HCT116 (cell line): ENCODE results near the gene UBA52. TPM values are rescaled to one million over a fixed set of nuclear protein-coding genes. Genes with fewer than 3 reads are reported as not detected.

Experiments used
- ATAC-seq: fragments of 200-7000 bp; cut with Tn5 transposase; 2 replicates; pipeline ENCODE4 v1.9.1; 2020; ENCODE audit warnings: mild to moderate bottlenecking, moderate library complexity
- BruUV-seq: library from RNA; stranded (reverse); fragments of 400-500 nt; replicated peaks from 2 replicates; lab custom pipeline; 2021; lab: Mats Ljungman, UMichigan
- CTCF ChIA-PET: fragments of 300-600 bp; sonication (Branson Sonifier 250); formaldehyde crosslinking; loops from one replicate; lab custom pipeline; 2021; ENCODE audit warnings: antibody characterized with exemption; lab: Charles Lee
- POLR2A ChIA-PET: fragments of 300-600, 350-600 bp; sonication (Branson Sonifier 250); formaldehyde crosslinking; loops from one replicate; lab custom pipeline; 2021; ENCODE audit warnings: antibody characterized with exemption; lab: Charles Lee
- RAD21 ChIA-PET, 2 experiments: fragments of 300-600 bp; sonication (Branson Sonifier 250); formaldehyde crosslinking; loops; one replicate each; lab custom pipeline; 2023; ENCODE audit warnings: low total read pairs in 2 of 2; ENCODE audit not compliant: uncharacterized antibody in 2 of 2, unreplicated experiment in 2 of 2, low non-redundant PET in 1 of 2; lab: Charles Lee
- DNase-seq: peaks from one replicate; pipeline ENCODE4 v3.0.0-alpha.2; 2010; ENCODE audit warnings: low read depth, low spot score
- H2AFZ ChIP-seq: fragments of 200-600 bp; shearing (Covaris generic), sonication (generic); 2 replicates; pipeline ENCODE4 v1.6.1; 2017; ENCODE audit warnings: low read depth, mixed run types, mixed read lengths, antibody characterized with exemption, low read length; ENCODE audit not compliant: poor library complexity, severe bottlenecking
- H3K27ac ChIP-seq: 2 replicates; pipeline ENCODE4 v1.5.1; 2012; ENCODE audit warnings: low read depth, low read length
- H3K27me3 ChIP-seq: fragments of 200-600 bp; sonication (generic); 2 replicates; pipeline ENCODE4 v1.6.1; 2016; ENCODE audit warnings: mixed run types, low read length, mixed read lengths; ENCODE audit not compliant: insufficient read depth
- H3K36me3 ChIP-seq, 2 experiments: fragments of 200-500 bp in 1 of 2; fragments of 200-600 bp in 1 of 2; sonication (Bioruptor generic) in 1 of 2; sonication (generic) in 1 of 2; 2 replicates each; pipeline versions ENCODE4 v1.5.1 to v1.6.1; 2014 to 2016; ENCODE audit warnings: low read length in 2 of 2, inconsistent platforms in 1 of 2, mixed read lengths in 1 of 2, mixed run types in 1 of 2; ENCODE audit not compliant: insufficient read depth in 2 of 2, control insufficient read depth in 1 of 2
- H3K4me1 ChIP-seq, 2 experiments: fragments of 200-600 bp in 1 of 2; sonication (generic) in 1 of 2; 2 replicates each; pipeline versions ENCODE4 v1.5.1 to v1.6.1; 2012 to 2017; ENCODE audit warnings: low read length in 2 of 2, inconsistent platforms in 1 of 2, mild to moderate bottlenecking in 1 of 2, mixed read lengths in 1 of 2, mixed run types in 1 of 2, moderate library complexity in 1 of 2; ENCODE audit not compliant: insufficient read depth in 2 of 2, control insufficient read depth in 1 of 2
- H3K4me2 ChIP-seq: fragments of 200-600 bp; sonication (generic); 2 replicates; pipeline ENCODE4 v1.6.1; 2017; ENCODE audit warnings: mixed run types, low read length, mixed read lengths
- H3K4me3 ChIP-seq, 2 experiments: fragments of 200-600 bp in 1 of 2; sonication (generic) in 1 of 2; replicated peaks in 1 of 2; 2 replicates each; pipeline ENCODE4 v1.5.1; 2011 to 2016; ENCODE audit warnings: low read length in 2 of 2, control low read depth in 1 of 2, low read depth in 1 of 2, mild to moderate bottlenecking in 1 of 2, mixed read lengths in 1 of 2, mixed run types in 1 of 2
- H3K79me2 ChIP-seq: fragments of 200-600 bp; sonication (generic); 2 replicates; pipeline ENCODE4 v1.6.1; 2017; ENCODE audit warnings: mild to moderate bottlenecking, mixed run types, low read length, moderate library complexity, mixed read lengths; ENCODE audit not compliant: insufficient read depth
- H3K9ac ChIP-seq: fragments of 200-600 bp; sonication (generic); 2 replicates; pipeline ENCODE4 v1.6.1; 2016; ENCODE audit warnings: low read length, mixed read lengths
- H3K9me2 ChIP-seq: fragments of 200-600 bp; sonication (generic), shearing (Covaris generic); 2 replicates; pipeline ENCODE4 v1.6.1; 2017; ENCODE audit warnings: mixed run types, mild to moderate bottlenecking, moderate library complexity; ENCODE audit not compliant: insufficient read depth
- H3K9me3 ChIP-seq, 2 experiments: fragments of 200-500 bp in 1 of 2; fragments of 200-600 bp in 1 of 2; sonication (Bioruptor generic) in 1 of 2; sonication (generic) in 1 of 2; 2 replicates each; pipeline ENCODE4 v1.6.1; 2014 to 2017; ENCODE audit warnings: low read length in 2 of 2, mixed read lengths in 2 of 2, inconsistent platforms in 1 of 2, low read depth in 1 of 2, mild to moderate bottlenecking in 1 of 2, mixed run types in 1 of 2, moderate library complexity in 1 of 2; ENCODE audit not compliant: control insufficient read depth in 1 of 2, insufficient read depth in 1 of 2
- H4K20me1 ChIP-seq: fragments of 200-600 bp; sonication (generic), shearing (Covaris generic); 2 replicates; pipeline ENCODE4 v1.6.1; 2017; ENCODE audit warnings: mixed run types, mild to moderate bottlenecking, moderate library complexity; ENCODE audit not compliant: insufficient read depth
- ATF3 ChIP-seq: IDR thresholded peaks from 2 replicates; pipeline ENCODE4 v1.6.1; 2012
- CBX3 ChIP-seq: IDR thresholded peaks from 2 replicates; pipeline ENCODE4 v1.6.1; 2012; ENCODE audit warnings: low read depth
- CTCF ChIP-seq, 3 experiments: fragments of 200-600 bp in 1 of 3; sonication (generic) in 1 of 3; IDR thresholded peaks in 2 of 3; conservative IDR thresholded peaks in 1 of 3; 2 replicates each; pipeline ENCODE4 v1.5.1; 2012 to 2017; ENCODE audit warnings: low read depth in 2 of 3, low read length in 2 of 3, antibody characterized with exemption in 1 of 3, borderline replicate concordance in 1 of 3, control low read depth in 1 of 3, mild to moderate bottlenecking in 1 of 3, mixed read lengths in 1 of 3, mixed run types in 1 of 3, moderate library complexity in 1 of 3; ENCODE audit not compliant: insufficient read depth in 1 of 3
- EGR1 ChIP-seq: IDR thresholded peaks from 2 replicates; pipeline ENCODE4 v1.6.1; 2012; ENCODE audit warnings: low read depth
- ELF1 ChIP-seq: IDR thresholded peaks from 2 replicates; pipeline ENCODE4 v1.6.1; 2012; ENCODE audit warnings: low read depth, borderline replicate concordance
- EZH2phosphoT487 ChIP-seq: fragments of 200-600 bp; IDR thresholded peaks from 2 replicates; pipeline ENCODE4 v1.6.1; 2018; ENCODE audit warnings: antibody characterized with exemption, borderline replicate concordance
- JUND ChIP-seq: IDR thresholded peaks from 2 replicates; pipeline ENCODE4 v1.6.1; 2012
- MAX ChIP-seq: IDR thresholded peaks from 2 replicates; pipeline ENCODE4 v1.6.1; 2012
- POLR2A ChIP-seq: IDR thresholded peaks from 2 replicates; pipeline ENCODE4 v1.7.0; 2011; ENCODE audit warnings: borderline replicate concordance; ENCODE audit not compliant: insufficient read depth, insufficient read length; ENCODE audit errors: extremely low read depth
- REST ChIP-seq: IDR thresholded peaks from 2 replicates; pipeline ENCODE4 v1.6.1; 2012; ENCODE audit warnings: low read depth
- SIN3A ChIP-seq: IDR thresholded peaks from 2 replicates; pipeline ENCODE4 v1.6.1; 2012; ENCODE audit warnings: low read depth
- SP1 ChIP-seq: IDR thresholded peaks from 2 replicates; pipeline ENCODE4 v1.6.1; 2012; ENCODE audit warnings: low read depth
- TCF7L2 ChIP-seq: IDR thresholded peaks from 2 replicates; pipeline ENCODE4 v1.7.0; 2011; ENCODE audit warnings: borderline replicate concordance, inconsistent platforms; ENCODE audit not compliant: insufficient read depth, insufficient read length; ENCODE audit errors: extremely low read depth
- ZBTB33 ChIP-seq: IDR thresholded peaks from 2 replicates; pipeline ENCODE4 v1.6.1; 2011; ENCODE audit warnings: mild to moderate bottlenecking, low read length, moderate library complexity; ENCODE audit not compliant: insufficient replicate concordance; ENCODE audit errors: extremely low read depth
- intact Hi-C: fragments of 100-400 bp; cut with micrococcal nuclease; formaldehyde crosslinking; loops from 2 replicates; pipeline ENCODE4 v1.10.0; 2022
- total RNA-seq: library from RNA; stranded (reverse); gene quantifications from one replicate; pipeline ENCODE4 v1.2.1, GENCODE V29; 2021; ENCODE audit not compliant: unreplicated experiment

UBA52 gene
- total RNA-seq, 1 experiment from 2014 or later = 1,743 TPM

DNA sequence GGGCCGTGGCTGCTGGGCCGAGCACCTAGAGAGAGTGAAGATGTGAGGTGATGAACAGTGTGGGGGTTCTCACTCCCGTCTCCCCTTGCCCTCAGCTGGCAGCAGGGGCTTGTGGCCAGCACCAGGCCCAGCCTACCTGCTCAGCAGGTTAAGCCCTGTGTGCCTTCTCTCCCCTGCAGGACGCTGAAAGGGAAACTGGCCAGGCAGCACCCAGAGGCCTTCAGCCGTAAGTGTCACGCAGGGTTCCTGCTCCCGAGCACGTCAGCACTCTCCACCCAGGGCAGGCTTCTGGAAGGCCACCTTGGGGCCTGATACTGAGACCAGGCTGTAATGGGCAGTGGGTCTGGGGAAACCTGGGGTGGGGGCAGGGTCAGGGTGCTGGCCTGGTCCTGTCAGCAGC, 4.7 kb upstream of the UBA52 start:
- ChIA-PET RAD21 (no interaction called here), POLR2A (interaction anchor here (0.9 kb wide), 1 partner anchor 10 kb away, joined by 3 read pairs; the partner anchor contains the start of gene KXD1), CTCF (no interaction called here)
- H3K4me1 ChIP-seq = peaks cover 8 to 15% of the 10 kb centered on the region in 2 experiments; a peak in 3 of 4 replicates
- ATAC-seq (no peak), DNase-seq (no peak)
- TF ChIP-seq ELF1 (no peak), ATF3 (no peak), POLR2A (no peak), CBX3 (no peak), EZH2phosphoT487 (no peak), REST (no peak), EGR1 (no peak), MAX (no peak), SIN3A (no peak), CTCF (IDR thresholded peaks at IDR 0.05 in 2 of 3, conservative IDR thresholded peaks at IDR 0.05 in 1 of 3; ENCODE audit: borderline replicate concordance in 1 of 3, insufficient read depth in 1 of 3, low read depth in 2 of 3, low read length in 2 of 3) (no peak), ZBTB33 (no peak), JUND (no peak), TCF7L2 (no peak), SP1 (no peak)
- H3K27ac ChIP-seq = no peak overlapping the region; the same call in 1 of the 2 replicates
- BruUV-seq = no TSS peak
- peaks cover 27 to 53% of the 10 kb centered on the region in 2 experiments; a peak in 3 of 4 replicates for H3K36me3 ChIP-seq
- no peaks in the 10 kb centered on the region for H3K9me3 ChIP-seq
- H3K4me2 ChIP-seq = no peak overlapping the region
- no peaks in the 10 kb centered on the region for H3K9me2 ChIP-seq
- no peaks in the 10 kb centered on the region for H4K20me1 ChIP-seq
- intact Hi-C loops = no loop called here
- no peak overlapping the region for H3K4me3 ChIP-seq
- no peak overlapping the region for H3K9ac ChIP-seq
- H2AFZ ChIP-seq = no peak overlapping the region
- H3K79me2 ChIP-seq = peaks cover 14% of the 10 kb centered on the region
- H3K27me3 ChIP-seq = no peaks in the 10 kb centered on the region
